HEK293 (cell line): ENCODE results near the gene CACNB4.

Experiments
- BCL11A ChIP-seq: fragments of 450-650 bp; formaldehyde crosslinking; IDR thresholded peaks from 2 replicates; pipeline ENCODE4 v1.5.1; 2016; ENCODE audit warnings: low read depth, missing biosample characterization, missing genetic modification characterization
- HIC1 ChIP-seq: fragments of 450-650 bp; formaldehyde crosslinking; IDR thresholded peaks from 2 replicates; pipeline ENCODE4 v1.5.1; 2016; ENCODE audit warnings: missing biosample characterization, missing genetic modification characterization
- KLF1 ChIP-seq: fragments of 450-650 bp; formaldehyde crosslinking; IDR thresholded peaks from 2 replicates; pipeline ENCODE4 v1.5.1; 2016; ENCODE audit warnings: missing biosample characterization, missing genetic modification characterization
- KLF8 ChIP-seq: fragments of 450-650 bp; formaldehyde crosslinking; IDR thresholded peaks from 2 replicates; pipeline ENCODE4 v1.5.1; 2016; ENCODE audit warnings: missing biosample characterization, missing genetic modification characterization
- MYNN ChIP-seq: fragments of 450-650 bp; formaldehyde crosslinking; IDR thresholded peaks from 2 replicates; pipeline ENCODE4 v1.5.1; 2016; ENCODE audit warnings: missing biosample characterization, missing genetic modification characterization, borderline replicate concordance
- OSR2 ChIP-seq: fragments of 450-650 bp; formaldehyde crosslinking; IDR thresholded peaks from 2 replicates; pipeline ENCODE4 v1.5.1; 2016; ENCODE audit warnings: missing biosample characterization, missing genetic modification characterization
- TCF7L2 ChIP-seq: IDR thresholded peaks from 2 replicates; pipeline ENCODE4 v1.6.1; 2011; ENCODE audit warnings: low read depth, mild to moderate bottlenecking, inconsistent platforms, low read length, moderate library complexity, borderline replicate concordance
- ZNF140 ChIP-seq: fragments of 450-650 bp; formaldehyde crosslinking; IDR thresholded peaks from 2 replicates; pipeline ENCODE4 v1.5.1; 2016; ENCODE audit warnings: missing biosample characterization, missing genetic modification characterization
- ZNF423 ChIP-seq: fragments of 450-650 bp; formaldehyde crosslinking; IDR thresholded peaks from 2 replicates; pipeline ENCODE4 v1.5.1; 2016; ENCODE audit warnings: missing biosample characterization, missing genetic modification characterization
- ZNF48 ChIP-seq: fragments of 450-650 bp; formaldehyde crosslinking; IDR thresholded peaks from 2 replicates; pipeline ENCODE4 v1.5.1; 2016; ENCODE audit warnings: missing biosample characterization, missing genetic modification characterization
- ZNF670 ChIP-seq: fragments of 450-650 bp; formaldehyde crosslinking; IDR thresholded peaks from 2 replicates; pipeline ENCODE4 v1.5.1; 2016; ENCODE audit warnings: missing biosample characterization, missing genetic modification characterization, low read depth
- TF ChIP-seq, protein P1 (sequence below): fragments of 450-650 bp; formaldehyde crosslinking; IDR thresholded peaks from 2 replicates; pipeline ENCODE4 v1.5.1; 2016; ENCODE audit warnings: missing biosample characterization, missing genetic modification characterization

DNA sequence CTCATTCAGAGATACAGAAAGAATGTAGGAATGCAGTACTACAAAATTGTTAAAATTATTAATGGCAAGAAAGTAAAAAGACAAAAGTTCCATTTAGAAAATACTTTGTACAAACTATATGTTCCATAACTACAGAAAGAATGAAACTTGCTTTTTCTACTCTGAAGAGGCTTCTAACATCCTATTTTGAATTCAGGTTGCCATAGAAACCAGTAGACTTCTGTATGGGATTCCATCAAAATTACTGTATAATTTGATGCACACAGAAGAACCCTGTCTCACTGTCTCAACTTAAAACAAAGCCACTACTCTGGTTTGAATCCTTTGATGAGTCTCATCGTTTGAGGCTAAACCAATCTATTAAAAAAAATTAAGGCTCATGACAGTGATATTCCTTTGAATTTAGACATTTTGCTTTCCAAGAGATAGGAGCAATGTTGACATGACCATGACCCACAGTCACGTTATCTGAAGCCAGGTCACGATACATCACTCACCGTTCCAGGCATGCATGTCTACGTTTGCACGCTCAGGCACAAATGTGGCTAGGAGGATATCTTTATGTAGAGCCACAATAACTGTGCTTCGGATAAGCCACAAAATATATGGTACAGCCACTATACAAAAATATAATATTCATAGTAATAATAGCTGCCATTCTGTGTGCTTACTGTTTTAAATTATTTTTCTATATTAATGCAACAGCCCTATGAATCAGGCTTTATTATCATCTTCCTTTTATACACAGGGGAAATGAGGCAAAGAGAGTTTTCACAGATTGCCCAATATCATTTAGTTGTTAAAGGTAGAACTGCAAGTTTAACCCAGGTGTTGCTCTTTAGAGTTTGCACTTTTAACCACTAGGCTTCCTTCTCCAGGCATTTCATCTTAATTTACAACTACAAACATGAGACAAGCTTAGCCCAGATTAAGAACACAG lies 82.4 kb downstream of the CACNB4 start:
- TF ChIP-seq, protein P1, sequence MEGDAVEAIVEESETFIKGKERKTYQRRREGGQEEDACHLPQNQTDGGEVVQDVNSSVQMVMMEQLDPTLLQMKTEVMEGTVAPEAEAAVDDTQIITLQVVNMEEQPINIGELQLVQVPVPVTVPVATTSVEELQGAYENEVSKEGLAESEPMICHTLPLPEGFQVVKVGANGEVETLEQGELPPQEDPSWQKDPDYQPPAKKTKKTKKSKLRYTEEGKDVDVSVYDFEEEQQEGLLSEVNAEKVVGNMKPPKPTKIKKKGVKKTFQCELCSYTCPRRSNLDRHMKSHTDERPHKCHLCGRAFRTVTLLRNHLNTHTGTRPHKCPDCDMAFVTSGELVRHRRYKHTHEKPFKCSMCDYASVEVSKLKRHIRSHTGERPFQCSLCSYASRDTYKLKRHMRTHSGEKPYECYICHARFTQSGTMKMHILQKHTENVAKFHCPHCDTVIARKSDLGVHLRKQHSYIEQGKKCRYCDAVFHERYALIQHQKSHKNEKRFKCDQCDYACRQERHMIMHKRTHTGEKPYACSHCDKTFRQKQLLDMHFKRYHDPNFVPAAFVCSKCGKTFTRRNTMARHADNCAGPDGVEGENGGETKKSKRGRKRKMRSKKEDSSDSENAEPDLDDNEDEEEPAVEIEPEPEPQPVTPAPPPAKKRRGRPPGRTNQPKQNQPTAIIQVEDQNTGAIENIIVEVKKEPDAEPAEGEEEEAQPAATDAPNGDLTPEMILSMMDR (tag by site-specific recombination) = no peak
- TF ChIP-seq ZNF140 (tag by site-specific recombination) (no peak), HIC1 (tag by site-specific recombination) (no peak), ZNF48 (tag by site-specific recombination) (no peak), KLF8 (tag by site-specific recombination) (no peak), OSR2 (tag by site-specific recombination) (no peak), TCF7L2 (no peak), BCL11A (tag by site-specific recombination) (no peak), ZNF670 (no peak), MYNN (tag by site-specific recombination) (no peak), KLF1 (tag by site-specific recombination) (no peak), ZNF423 (tag by site-specific recombination) (no peak)
